GM23338 (cell line): ENCODE measurements around the gene UTP4. TPM values are rescaled to one million over a fixed set of nuclear protein-coding genes. Genes with fewer than 3 reads are reported as not detected.

Experiments
- ATAC-seq: fragments of 200-7000 bp; cut with Tn5 transposase; 3 replicates; pipeline ENCODE4 v1.9.1; 2020
- DNase-seq: peaks from one replicate; pipeline ENCODE4 v3.0.0-alpha.2; 2015; ENCODE audit warnings: low spot score
- H2AFZ ChIP-seq: fragments of 200-600 bp; sonication (generic); 2 replicates; pipeline ENCODE4 v1.8.0; 2016; ENCODE audit warnings: antibody characterized with exemption, mild to moderate bottlenecking, moderate library complexity
- H3F3A ChIP-seq: fragments of 200-600 bp; sonication (generic); replicated peaks from 2 replicates; pipeline ENCODE4 v1.8.0; 2017; ENCODE audit warnings: antibody characterized with exemption, mixed run types, low read depth
- H3K27ac ChIP-seq: fragments of 200-600 bp; sonication (generic); 2 replicates; pipeline ENCODE4 v1.6.1; 2016; ENCODE audit warnings: low read depth
- H3K27me3 ChIP-seq: fragments of 200-600 bp; sonication (generic); 2 replicates; pipeline ENCODE4 v1.8.0; 2016; ENCODE audit warnings: mild to moderate bottlenecking, mixed run types, moderate library complexity; ENCODE audit not compliant: insufficient read depth
- H3K36me3 ChIP-seq: fragments of 200-600 bp; sonication (generic); 2 replicates; pipeline ENCODE4 v1.8.0; 2016; ENCODE audit warnings: mild to moderate bottlenecking; ENCODE audit not compliant: insufficient read depth
- H3K4me1 ChIP-seq: fragments of 200-600 bp; sonication (generic); 2 replicates; pipeline ENCODE4 v1.8.0; 2016; ENCODE audit warnings: mild to moderate bottlenecking, moderate library complexity; ENCODE audit not compliant: insufficient read depth
- H3K4me2 ChIP-seq: fragments of 200-600 bp; sonication (generic); 2 replicates; pipeline ENCODE4 v1.7.1; 2017; ENCODE audit warnings: mixed run types
- H3K4me3 ChIP-seq: fragments of 200-600 bp; sonication (generic); 2 replicates; pipeline ENCODE4 v1.6.1; 2016; ENCODE audit warnings: mixed run types
- H3K79me2 ChIP-seq: fragments of 200-600 bp; sonication (generic); replicated peaks from 2 replicates; pipeline ENCODE4 v1.8.0; 2017; ENCODE audit warnings: mild to moderate bottlenecking; ENCODE audit not compliant: insufficient read depth
- H3K9me2 ChIP-seq: fragments of 200-600 bp; sonication (generic); 2 replicates; pipeline ENCODE4 v1.8.0; 2017; ENCODE audit not compliant: insufficient read depth
- H4K20me1 ChIP-seq: fragments of 200-600 bp; sonication (generic); replicated peaks from 2 replicates; pipeline ENCODE4 v1.8.0; 2017; ENCODE audit warnings: mild to moderate bottlenecking; ENCODE audit not compliant: insufficient read depth
- H3K27ac Mint-ChIP-seq: 2 replicates; pipeline ENCODE4 v1.8.0; 2020; ENCODE audit warnings: inconsistent platforms, mild to moderate bottlenecking, moderate library complexity, mixed read lengths
- H3K27me3 Mint-ChIP-seq: 3 replicates; pipeline ENCODE4 v1.8.0; 2022; ENCODE audit warnings: low read depth, mild to moderate bottlenecking, moderate library complexity, mixed read lengths, inconsistent platforms; ENCODE audit not compliant: insufficient read depth, poor library complexity
- H3K36me3 Mint-ChIP-seq: 3 replicates; pipeline ENCODE4 v1.8.0; 2021; ENCODE audit warnings: low read depth, mild to moderate bottlenecking, inconsistent platforms, moderate library complexity, mixed read lengths
- H3K4me1 Mint-ChIP-seq: 3 replicates; pipeline ENCODE4 v1.8.0; 2020; ENCODE audit warnings: mild to moderate bottlenecking, inconsistent platforms, mixed read lengths
- H3K4me3 Mint-ChIP-seq: 3 replicates; pipeline ENCODE4 v1.8.0; 2021; ENCODE audit warnings: moderate library complexity, mild to moderate bottlenecking, inconsistent platforms, mixed read lengths
- H3K9me3 Mint-ChIP-seq: 3 replicates; pipeline ENCODE4 v1.8.0; 2020; ENCODE audit warnings: moderate library complexity, mild to moderate bottlenecking, inconsistent platforms, mixed read lengths
- CREB1 ChIP-seq: fragments of 250-450 bp; sonication (Bioruptor Pico); IDR thresholded peaks from 2 replicates; pipeline ENCODE4 v1.5.0; 2020; ENCODE audit warnings: low read depth, mild to moderate bottlenecking, moderate library complexity
- ETS1 ChIP-seq: IDR thresholded peaks from 2 replicates; pipeline ENCODE4 v1.6.1; 2016; ENCODE audit warnings: antibody characterized with exemption
- EZH2 ChIP-seq: fragments of 200-600 bp; sonication (generic); IDR thresholded peaks from one replicate; pipeline ENCODE4 v1.8.0; 2017; ENCODE audit warnings: antibody characterized with exemption, mild to moderate bottlenecking, low read depth; ENCODE audit not compliant: unreplicated experiment
- EZH2phosphoT487 ChIP-seq: fragments of 200-600 bp; sonication (generic); IDR thresholded peaks from one replicate; pipeline ENCODE4 v1.8.1; 2018; ENCODE audit warnings: antibody characterized with exemption; ENCODE audit not compliant: unreplicated experiment
- JUNB ChIP-seq: IDR thresholded peaks from one replicate; pipeline ENCODE4 v1.6.1; 2016; ENCODE audit warnings: antibody characterized with exemption; ENCODE audit not compliant: unreplicated experiment
- REST ChIP-seq: IDR thresholded peaks from one replicate; pipeline ENCODE4 v1.6.1; 2018; ENCODE audit warnings: antibody characterized with exemption; ENCODE audit not compliant: unreplicated experiment
- STAT1 ChIP-seq: IDR thresholded peaks from one replicate; pipeline ENCODE4 v1.6.1; 2016; ENCODE audit warnings: antibody characterized with exemption; ENCODE audit not compliant: unreplicated experiment
- ZNF331 ChIP-seq: fragments of 250-450 bp; sonication (Bioruptor Pico); IDR thresholded peaks from 2 replicates; pipeline ENCODE4 v1.5.0; 2020; ENCODE audit warnings: low read depth, mild to moderate bottlenecking, moderate library complexity
- ZNF462 ChIP-seq: fragments of 250-450 bp; sonication (Bioruptor Pico); IDR thresholded peaks from 2 replicates; pipeline ENCODE4 v1.5.0; 2020; ENCODE audit warnings: mild to moderate bottlenecking, moderate library complexity
- polyA plus RNA-seq: library from polyadenylated mRNA; unstranded; fragments of >200 nt; fragmentation: Nextera tagmentation; extraction: Ambion mirVana; gene quantifications from 2 replicates; pipeline ENCODE4 v1.2.1, GENCODE V29; 2016
- total RNA-seq: library from RNA; depleted of rRNA; stranded (reverse); fragments of >200 nt; shearing (Covaris generic); gene quantifications from 2 replicates; pipeline ENCODE4 v1.2.3, GENCODE V29; 2014

Gene UTP4
- total and polyA plus RNA-seq, 2 experiments from 2014 or later, result 63.2 to 66.6 TPM

GRCh38 chr16:69133373-69133954 lies 1.0 kb downstream of the UTP4 start:
- H3K9me3 Mint-ChIP-seq, result no peaks in the 10 kb centered on the region
- ATAC-seq (no peak), DNase-seq (no peak)
- H3K27me3 Mint-ChIP-seq, result peaks cover 12% of the 10 kb centered on the region
- H3K4me1 Mint-ChIP-seq, result peaks cover 34% of the 10 kb centered on the region
- H2AFZ ChIP-seq, result no peak overlapping the region
- no peak overlapping the region for H3K27ac ChIP-seq
- H3F3A ChIP-seq, result peaks cover 25% of the 10 kb centered on the region
- H3K4me3 Mint-ChIP-seq, result peak overlapping the region; percentile 96
- H3K27me3 ChIP-seq, result no peaks in the 10 kb centered on the region
- peaks cover 24% of the 10 kb centered on the region for H3K36me3 ChIP-seq
- peaks cover 44% of the 10 kb centered on the region for H4K20me1 ChIP-seq
- H3K4me2 ChIP-seq, result peak overlapping the region; percentile 99
- no peak for TF ChIP-seq JUNB
- TF ChIP-seq EZH2phosphoT487, result no peak
- TF ChIP-seq ZNF462, result no peak
- TF ChIP-seq CREB1 (CRISPR knock-in tag), result no peak
- no peak for TF ChIP-seq ZNF331 (CRISPR knock-in tag)
- TF ChIP-seq REST, result no peak
- no peak for TF ChIP-seq EZH2
- no peak for TF ChIP-seq ETS1
- TF ChIP-seq STAT1, result no peak
- no peaks in the 10 kb centered on the region for H3K9me2 ChIP-seq
- H3K4me3 ChIP-seq, result peak overlapping the region; percentile 99
- no peak overlapping the region; the same call in 1 of the 2 replicates for H3K27ac Mint-ChIP-seq
- H3K36me3 Mint-ChIP-seq, result peaks cover 55% of the 10 kb centered on the region
- H3K4me1 ChIP-seq, result peaks cover 18% of the 10 kb centered on the region
- peaks cover 92% of the 10 kb centered on the region for H3K79me2 ChIP-seq
